ENCODE measurements around the gene LSS.

Gene LSS

GRCh38 chr21:46239817-46240325, 11.3 kb upstream of the LSS start:
- TF ChIP-seq, protein P1, sequence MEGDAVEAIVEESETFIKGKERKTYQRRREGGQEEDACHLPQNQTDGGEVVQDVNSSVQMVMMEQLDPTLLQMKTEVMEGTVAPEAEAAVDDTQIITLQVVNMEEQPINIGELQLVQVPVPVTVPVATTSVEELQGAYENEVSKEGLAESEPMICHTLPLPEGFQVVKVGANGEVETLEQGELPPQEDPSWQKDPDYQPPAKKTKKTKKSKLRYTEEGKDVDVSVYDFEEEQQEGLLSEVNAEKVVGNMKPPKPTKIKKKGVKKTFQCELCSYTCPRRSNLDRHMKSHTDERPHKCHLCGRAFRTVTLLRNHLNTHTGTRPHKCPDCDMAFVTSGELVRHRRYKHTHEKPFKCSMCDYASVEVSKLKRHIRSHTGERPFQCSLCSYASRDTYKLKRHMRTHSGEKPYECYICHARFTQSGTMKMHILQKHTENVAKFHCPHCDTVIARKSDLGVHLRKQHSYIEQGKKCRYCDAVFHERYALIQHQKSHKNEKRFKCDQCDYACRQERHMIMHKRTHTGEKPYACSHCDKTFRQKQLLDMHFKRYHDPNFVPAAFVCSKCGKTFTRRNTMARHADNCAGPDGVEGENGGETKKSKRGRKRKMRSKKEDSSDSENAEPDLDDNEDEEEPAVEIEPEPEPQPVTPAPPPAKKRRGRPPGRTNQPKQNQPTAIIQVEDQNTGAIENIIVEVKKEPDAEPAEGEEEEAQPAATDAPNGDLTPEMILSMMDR (IDR thresholded peaks at IDR 0.05), result no peak
- Histone ChIP-seq H3K4me3 (no peak overlapping the region), H3K27ac (no peak overlapping the region)
- DNase-seq (ENCODE audit: low spot score), result no peak

DNA sequence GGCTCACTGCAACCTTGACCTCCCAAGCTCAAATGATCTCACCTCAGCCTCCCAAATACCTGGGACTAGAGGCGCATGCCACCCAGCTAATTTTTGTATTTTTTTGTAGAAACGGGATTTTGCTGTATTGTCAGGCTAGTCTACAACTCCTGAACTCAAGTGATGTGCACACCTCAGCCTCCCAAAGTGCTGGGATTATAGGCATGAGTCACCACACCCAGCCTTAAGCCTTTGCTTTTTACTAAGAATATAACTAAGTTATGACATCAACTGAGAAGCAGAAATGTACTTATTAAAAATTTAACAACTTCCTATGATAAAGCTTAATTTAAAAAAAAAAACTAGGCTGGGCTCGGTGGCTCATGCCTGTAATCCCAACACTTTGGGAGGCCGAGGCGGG, 8.9 kb upstream of the LSS start:
- Histone ChIP-seq H3K4me3 (no peak overlapping the region), H3K27ac (no peak overlapping the region)
- no peak for DNase-seq (ENCODE audit: low spot score)
- TF ChIP-seq, protein P1 (IDR thresholded peaks at IDR 0.05), result no peak

GRCh38 chr21:46234436-46234950, 5.9 kb upstream of the LSS start:
- TF ChIP-seq, protein P1 (IDR thresholded peaks at IDR 0.05), result no peak

GRCh38 chr21:46229923-46230260, 1.3 kb upstream of the LSS start:
- no peak for DNase-seq (ENCODE audit: low spot score)
- TF ChIP-seq, protein P1 (IDR thresholded peaks at IDR 0.05), result no peak
- peak overlapping the region in 1 of 2 donors; percentile 88 for H3K27ac ChIP-seq
- peak overlapping the region; percentile 96 for H3K4me3 ChIP-seq

More at GRCh38 chr21:46234436-46234950, 5.9 kb upstream of the LSS start:
- no peak overlapping the region for H3K4me3 ChIP-seq
- DNase-seq (ENCODE audit: low spot score), result no peak
- H3K27ac ChIP-seq, result no peak overlapping the region

DNA sequence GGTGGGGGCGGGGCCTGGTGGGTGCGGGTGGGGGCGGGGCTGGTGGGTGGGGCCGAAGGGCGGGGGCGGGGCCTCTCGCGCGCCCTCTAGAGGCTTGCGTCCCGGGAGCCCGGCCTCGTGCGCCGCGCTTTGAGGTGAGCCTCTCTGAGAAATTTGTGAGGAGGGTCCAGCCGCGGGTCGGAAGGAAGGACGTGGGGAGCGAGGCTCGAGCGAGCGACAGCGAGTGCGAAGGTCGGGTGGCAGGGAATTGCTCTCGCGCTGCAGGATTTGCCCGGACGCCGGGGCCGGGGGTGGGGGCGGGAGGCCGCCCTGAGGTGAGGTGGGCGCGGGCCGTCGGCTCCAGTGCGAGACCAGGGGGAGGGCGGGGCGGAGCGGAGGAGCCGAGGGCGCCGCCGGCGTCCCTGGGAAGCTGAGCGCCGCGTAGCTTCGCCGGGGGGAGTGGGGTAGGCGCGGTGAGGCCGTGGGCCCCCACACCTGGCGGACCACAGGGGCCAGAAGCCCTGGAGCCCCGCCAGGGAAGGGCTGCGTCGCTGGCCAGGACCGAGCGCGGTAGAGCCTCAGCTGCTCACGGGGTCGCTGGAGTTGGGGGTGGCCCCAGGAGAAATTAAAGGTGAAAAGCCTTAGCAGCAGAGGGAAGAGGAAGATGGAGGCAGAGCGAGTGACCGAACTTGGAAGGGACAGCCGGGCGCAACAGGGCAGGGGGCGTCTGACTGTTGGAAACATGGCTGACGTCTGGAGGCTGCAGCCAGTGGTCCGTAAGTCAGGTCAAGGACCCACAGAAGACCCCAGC, 754 bp upstream of the LSS start:
- TF ChIP-seq, protein P1 (IDR thresholded peaks at IDR 0.05), result no peak
- Histone ChIP-seq H3K4me3 (peak overlapping the region; percentile 96), H3K27ac (peak overlapping the region; percentile 60 to 88)
- no peak for DNase-seq (ENCODE audit: low spot score)

- TF ChIP-seq, protein P1 (IDR thresholded peaks at IDR 0.05), result no peak
- Histone ChIP-seq H3K4me3 (peak overlapping the region; percentile 96), H3K27ac (peak overlapping the region; percentile 70 to 88)
- no peak for DNase-seq (ENCODE audit: low spot score)
Observed at GRCh38 chr21:46227811-46228344, 696 bp downstream of the LSS start.
